CD4-positive, alpha-beta T cell treated with Interleukin-21 for 1 hour (primary cell): Measurements from ENCODE around the gene MAGI3.
"Not testable (repeated sequence)": the region's sequence is repeated elsewhere in the genome, so short reads cannot be mapped to it uniquely, and the experiment has no call there.

ENCODE experiments used
- DNase-seq: peaks from one replicate; pipeline ENCODE4 v3.0.0-alpha.2; 2020

The MAGI3 gene

DNA sequence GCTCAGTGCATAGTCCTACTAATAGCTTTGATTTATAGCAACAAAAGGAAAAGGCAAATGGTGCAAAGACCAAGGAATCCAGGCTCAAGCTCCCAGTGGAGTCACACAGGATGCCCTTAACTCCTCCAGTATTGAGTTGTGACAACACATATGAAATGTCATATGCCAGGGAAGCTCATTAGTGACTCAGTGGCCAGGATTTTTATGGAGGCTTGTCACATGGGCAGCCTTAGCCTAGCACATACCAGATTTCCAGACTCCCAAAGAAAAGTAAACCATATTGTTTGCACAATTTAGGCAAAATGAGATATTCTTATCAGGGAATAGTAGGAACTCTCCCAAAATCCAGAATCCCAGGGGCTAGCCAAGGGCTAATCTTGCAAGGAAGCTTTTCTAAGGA, 129.2 kb downstream of the MAGI3 start:
- DNase-seq: no peak

DNA sequence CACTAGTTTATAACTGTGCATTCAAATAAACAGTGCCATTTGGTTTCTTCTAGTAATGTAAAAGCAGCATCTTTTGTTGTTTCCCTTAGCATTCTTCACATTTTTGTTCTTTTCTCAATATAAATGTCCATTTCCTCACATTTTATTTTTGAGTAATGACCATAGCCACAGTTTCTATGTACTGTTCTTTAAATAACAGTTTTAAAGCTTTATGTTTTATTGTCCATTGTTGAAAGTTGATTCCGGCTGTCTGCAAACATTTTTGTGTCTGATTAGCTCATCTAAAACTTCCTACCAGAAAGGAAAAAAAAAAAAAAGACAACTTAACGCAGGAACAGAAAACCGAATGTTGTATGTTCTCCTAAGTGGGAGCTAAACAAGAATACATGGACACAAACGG, 139.7 kb downstream of the MAGI3 start:
- no peak for DNase-seq

DNA sequence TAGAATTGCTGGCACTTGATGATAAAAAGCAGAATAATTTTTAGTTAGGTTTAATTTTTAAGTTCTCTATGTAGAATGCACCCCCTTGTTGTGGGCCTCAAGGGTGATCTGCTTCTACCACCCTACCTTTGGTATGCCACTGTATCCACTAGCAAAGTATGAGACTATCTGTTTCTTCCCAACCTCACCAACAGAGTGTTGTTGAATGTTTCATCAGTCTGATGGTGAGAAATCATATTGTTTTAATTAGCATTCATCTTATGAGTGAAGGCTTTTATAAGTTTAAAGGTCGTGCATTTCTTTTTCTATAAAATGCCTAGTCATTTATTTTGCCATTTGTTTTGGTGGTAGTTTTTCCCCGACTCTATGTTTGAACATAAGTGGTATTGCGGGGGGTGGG, 141.0 kb downstream of the MAGI3 start:
- no peak for DNase-seq

DNA sequence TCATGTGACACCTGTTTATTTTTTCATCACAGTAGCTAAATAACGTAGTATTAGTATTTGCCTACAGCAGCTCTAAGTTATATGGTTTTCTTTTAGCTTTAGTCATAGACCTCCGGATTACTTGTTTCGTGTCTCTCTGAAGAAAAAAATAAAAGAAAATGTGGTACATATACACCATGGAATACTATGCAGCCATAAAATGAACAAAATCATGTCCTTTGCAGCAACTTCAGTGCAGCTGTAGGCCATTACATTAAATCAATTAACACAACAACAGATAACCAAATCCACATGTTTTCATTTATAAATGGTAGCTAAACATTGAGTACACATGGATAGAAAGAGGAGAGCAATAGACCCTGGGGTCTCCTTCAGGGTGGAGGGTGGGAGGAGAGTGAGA, 142.7 kb downstream of the MAGI3 start:
- no peak for DNase-seq

DNA sequence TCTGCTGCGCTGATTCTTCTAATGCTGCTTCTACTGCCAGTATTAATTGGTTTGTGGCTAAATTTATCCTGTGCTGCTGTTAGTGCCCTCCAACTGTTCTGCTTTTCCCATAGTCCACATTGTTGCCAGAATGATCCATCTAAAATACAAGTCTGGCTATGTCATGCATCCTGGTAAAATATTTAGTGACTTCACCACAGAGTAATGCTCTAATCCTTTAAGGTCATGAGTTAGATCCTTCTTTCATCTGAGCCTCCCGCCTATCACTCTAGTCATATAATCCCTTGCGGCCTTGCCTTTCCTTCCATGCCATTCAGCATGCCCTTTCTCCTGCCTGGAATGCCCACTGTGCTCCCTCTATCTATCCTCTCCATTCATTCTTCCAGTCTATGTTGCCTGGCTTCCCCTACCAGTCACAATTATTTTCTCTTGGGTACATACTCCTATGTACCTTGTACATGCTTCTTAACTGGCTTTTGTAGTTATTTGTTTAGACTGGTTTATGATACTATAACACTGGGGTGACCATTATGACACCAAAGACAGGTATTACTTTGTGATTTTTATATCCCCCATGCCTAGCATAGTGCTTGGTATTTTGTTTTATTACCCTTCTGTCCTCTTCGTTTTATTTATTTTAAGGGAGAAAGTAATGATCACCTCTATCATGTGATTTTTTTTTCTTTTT, 144.0 kb downstream of the MAGI3 start:
- no peak for DNase-seq

DNA sequence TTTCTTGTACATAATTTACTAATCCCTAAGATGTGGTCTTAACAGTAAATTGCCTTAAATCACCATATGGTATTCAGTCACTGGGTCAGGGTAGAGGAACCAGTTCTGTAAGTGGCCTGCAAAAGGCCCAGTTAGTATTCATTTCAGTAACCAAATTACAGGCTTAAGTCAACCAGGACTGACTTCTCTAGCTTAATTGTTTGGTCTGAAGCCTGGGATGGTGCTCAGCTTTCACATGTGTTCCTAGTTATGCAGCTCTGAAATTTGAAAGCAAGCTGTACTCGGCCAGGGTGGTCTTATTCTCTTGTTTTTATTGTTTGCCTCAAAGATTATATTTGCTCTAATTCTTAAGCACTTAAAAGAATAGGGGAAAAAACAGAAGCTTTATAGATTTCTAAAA, 144.6 kb downstream of the MAGI3 start:
- no peak for DNase-seq

DNA sequence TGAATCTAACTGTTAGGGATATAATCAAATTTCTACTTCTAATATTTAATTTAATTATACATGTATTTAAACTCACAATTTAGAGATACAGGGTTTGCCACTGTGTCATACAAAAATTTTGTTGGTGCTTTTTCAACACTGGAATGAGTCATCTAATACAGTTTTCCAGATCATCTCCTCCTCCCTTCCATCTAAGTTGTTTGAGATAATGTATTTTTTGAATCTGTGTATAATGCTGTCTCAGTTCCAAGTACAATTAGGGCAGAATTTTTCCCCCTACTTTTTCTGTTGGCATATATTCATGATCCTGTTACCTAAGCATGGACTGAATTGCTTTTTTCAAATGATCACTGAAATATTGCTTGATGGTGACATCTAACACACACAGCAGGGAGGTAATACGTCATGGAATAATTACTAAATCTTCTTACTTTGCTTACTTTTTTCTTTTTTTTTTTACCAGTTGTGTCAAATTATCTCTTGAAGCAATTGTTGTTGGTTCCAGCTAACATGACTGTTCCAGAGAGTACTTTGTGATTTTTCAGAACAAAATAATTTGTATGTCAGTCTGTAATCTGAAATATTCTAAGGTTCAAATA, 146.0 kb downstream of the MAGI3 start:
- DNase-seq: no peak

DNA sequence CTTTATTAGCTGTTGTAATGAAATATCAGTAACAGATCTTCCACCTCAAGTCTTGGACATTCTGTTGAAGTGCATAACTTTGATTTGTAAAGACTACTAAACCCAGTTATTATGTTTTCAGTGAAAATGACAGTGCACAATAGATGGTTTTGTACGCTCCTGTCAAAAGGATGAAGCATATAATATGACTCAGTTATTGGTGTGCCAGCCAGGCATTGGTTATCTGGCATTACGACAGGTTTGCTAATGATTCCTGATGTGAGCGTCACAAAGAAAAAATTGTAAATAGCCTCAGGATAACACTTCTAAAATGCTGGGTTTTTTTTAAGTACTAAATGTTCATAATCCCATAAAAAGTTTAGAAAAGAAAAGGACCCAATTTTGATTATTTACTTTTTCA, 147.9 kb downstream of the MAGI3 start:
- no peak for DNase-seq

DNA sequence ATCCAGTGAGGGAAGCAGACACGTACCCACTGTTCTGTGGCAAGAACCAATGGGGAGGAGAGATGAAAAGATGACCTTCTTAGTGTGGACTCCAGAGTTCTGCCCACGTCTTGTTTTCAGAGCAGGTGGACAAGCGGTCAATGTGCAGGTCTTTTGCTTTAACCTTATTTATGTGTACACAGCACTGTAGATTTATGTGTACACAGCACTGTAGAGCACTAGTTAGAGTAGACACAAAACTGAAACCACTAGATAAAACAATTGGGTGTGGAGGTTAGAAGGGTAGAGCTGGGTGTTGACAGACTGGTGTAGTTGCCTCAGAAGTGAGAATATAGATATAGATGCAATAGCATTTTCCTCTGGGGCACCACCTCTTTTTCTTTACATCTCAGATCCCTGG, 150.0 kb downstream of the MAGI3 start:
- no peak for DNase-seq

DNA sequence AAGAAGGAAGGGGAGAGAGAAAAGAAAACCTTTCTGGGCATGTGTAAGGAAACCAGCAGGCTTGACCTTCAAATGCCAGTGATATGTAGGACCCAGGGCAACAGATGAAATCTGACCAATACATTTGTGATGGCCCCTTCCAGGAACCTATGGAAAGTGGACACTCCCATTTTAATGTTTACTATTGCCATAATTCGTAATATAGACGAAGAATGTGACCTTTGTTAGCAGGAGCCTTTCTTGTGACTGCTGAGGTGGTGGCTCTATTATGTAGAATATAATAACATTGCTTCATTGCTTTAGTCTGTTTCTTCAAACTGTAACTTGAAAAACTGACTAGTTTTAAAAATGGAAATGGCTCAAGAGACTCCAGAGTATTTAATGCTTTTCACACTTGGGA, 150.8 kb downstream of the MAGI3 start:
- DNase-seq: no peak

DNA sequence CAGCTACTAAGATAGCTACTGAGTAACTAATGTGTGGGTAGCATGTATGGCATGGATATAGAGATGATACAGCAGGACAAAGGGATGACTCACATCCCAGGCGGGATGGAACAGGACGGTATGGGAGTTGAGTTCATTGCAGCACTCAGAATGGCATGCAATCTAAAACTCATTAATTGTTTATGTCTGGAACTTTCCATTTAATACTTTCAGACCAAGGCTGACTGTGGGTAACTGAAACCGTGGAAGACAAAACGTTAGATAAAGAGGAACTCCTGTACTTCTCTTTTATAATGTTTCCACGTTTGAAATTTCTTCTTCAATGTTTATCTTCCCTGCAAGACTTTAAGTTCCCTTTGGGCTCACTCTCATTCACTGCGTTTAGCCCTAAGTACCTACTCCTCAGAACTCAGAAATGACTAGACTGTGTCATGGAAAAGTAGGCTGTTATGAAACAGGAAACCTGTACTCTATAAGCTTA, 151.9 kb downstream of the MAGI3 start:
- DNase-seq: no peak

DNA sequence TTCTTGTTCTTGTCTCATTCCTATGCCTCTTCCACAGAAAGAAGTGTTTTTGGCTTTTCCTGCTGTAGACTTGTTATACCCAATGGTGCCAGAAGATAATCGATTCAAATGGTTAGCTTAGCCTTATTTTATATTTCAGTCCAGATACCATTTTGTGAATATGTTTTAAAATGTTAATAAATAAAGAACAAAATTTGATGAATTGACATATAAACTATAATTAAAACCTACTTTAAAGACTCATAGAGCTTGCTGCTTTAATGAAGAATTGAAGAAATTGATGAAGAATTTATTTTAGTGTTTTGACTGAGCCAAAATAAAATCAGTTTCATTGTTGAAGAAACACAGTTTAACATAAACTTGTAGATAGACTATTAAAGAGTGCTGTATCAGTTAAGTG, 152.8 kb downstream of the MAGI3 start:
- no peak for DNase-seq

DNA sequence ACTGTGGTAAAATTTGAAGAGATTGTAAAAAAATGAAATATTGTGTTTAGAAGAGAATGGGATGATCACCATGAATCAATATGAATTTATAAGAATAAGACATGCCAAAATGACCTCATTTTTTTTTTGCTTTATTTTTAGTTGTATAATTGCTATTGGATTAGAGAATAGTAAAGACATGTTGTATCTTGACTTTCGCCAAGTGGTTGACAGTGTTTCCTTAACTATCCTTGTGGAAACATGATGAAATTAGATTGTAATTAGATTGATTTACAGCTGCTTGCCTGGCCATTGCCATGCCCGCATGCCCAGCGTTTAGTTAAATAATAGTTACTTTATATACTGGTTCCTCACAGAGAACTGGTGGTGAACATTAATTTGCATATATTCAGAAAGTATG, 154.9 kb downstream of the MAGI3 start:
- DNase-seq: no peak

DNA sequence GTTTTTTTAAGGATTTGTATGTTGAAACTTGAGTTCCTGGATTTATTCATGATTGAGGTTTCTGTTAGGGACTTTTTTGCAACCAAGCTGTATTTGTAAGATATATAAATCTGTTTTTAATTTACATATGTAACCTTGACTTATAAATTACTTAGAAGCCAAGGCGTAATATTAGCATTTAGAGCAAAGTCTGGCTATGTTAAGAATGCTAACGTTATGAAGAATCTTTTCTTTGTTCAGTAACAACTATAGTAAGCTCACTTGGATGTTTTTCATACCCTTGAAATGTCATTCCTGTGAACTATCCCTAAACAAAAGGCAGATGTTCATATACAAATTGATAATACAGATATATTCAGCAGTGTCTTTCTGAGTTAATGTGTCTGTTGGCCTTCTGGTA, 155.3 kb downstream of the MAGI3 start:
- DNase-seq: no peak

DNA sequence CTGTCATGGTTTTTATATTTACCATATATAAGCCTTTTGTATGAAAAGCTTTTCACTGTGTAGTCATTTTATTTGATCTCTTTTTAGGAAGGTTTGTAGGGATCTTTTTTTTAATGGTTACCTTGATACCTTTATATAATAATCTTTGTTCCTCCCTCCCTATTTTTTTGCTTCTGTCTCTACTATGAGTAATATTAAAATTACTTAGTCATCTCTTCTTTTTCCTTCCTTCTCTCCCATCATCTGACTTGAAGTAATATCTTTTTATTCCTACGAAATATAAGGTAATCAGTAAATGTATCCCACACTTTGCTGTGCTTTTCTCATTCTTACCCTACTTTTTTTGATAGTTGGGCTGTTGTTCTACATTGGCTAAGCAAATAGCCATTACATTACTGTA, 161.4 kb downstream of the MAGI3 start:
- no peak for DNase-seq

DNA sequence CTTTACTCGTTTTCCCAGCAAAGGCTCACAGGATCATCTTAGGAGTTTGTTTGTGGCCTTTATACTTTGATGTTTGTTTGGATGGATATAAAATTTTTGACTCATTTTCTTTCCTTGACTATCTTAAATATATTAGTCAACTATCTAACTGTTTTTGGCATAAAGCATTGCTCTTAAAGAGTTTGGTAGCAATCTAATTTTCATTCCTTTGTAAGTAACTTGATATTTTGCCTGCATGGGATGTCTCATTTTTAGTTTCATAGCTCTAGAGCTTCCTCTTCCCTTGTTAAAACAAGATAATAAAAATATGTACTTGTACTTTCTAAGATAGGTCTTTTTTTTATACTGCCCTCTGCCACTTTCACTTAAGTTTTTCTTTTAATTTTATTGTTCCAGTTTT, 161.9 kb downstream of the MAGI3 start:
- no peak for DNase-seq

DNA sequence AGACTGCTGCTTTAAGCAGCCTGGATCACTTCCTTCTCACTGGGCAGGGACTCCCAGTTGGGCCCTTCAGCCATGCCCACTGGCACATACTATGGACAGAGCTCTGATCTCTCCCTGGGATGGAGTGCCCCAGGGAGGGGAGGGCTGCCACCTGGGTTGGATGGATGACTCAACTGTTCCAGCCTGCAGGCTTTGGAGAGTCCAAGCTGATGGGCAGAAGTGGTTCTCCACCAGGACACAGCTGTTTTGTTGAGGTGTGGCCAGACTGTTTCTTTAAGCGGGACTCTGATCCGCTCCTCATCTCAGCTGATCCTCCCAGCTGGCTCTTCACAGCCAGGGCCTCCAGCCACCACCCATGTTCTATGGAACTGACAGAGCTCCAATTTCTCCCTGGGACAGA, 166.9 kb downstream of the MAGI3 start:
- DNase-seq: no peak

DNA sequence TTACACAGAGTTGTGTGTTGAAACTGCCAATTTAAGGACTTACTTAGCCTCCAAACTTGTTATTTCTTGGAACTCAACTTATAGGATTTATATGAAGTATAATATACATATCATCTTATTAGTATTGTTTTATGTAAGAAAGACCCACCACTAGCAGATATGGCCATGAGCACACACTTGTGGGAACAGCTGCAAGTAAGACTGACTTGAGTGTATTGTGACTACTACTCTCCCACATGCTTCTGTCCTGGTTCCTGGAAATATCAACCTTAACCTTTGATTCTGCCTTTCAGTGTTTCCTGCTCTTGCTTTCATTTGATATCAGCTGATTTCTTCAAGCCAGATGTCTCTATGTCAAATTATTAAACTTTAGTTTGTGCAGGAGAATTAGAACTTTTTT, 175.3 kb downstream of the MAGI3 start:
- no peak for DNase-seq

DNA sequence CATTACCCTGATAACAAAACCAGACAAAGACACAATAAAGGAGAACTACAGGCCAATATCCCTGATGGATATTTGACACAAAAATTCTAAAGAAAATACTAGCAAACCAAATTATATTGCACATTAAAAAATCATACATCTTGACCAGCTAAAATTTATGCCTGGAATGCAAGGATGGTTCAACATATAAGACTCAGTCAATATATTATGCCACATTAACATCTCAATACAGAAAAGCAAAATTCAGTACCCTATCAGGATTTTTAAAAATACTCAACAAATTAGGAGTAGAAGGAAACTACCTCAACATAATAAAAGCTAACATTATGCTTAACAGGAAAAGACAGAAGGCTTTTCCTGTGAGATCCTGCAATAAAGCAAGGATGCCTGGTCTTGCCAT, 177.1 kb downstream of the MAGI3 start:
- DNase-seq: no peak

DNA sequence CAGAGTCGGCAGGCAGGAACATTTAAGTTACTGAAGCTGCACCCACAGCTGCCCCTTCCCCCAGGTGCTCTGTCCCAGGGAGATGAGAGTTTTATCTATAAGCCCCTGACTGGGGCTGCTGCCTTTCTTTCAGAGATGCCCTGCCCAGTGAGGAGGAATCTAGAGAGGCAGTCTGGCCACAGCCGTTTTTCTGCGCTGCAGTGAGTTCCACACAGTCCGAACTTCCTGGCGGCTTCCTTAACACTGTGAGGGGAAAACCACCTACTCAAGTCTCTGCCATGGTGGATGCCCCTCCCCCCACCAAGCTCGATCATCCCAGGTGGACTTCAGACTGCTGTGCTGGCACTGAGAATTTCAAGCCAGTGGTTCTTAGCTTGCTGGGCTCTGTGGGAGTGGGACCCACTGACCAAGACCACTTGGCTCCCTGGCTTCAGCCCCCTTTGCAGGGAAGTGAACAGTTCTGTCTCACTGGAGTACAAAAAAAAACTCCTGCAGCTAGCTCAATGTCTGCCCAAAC, 185.5 kb downstream of the MAGI3 start:
- not testable (repeated sequence) for DNase-seq

DNA sequence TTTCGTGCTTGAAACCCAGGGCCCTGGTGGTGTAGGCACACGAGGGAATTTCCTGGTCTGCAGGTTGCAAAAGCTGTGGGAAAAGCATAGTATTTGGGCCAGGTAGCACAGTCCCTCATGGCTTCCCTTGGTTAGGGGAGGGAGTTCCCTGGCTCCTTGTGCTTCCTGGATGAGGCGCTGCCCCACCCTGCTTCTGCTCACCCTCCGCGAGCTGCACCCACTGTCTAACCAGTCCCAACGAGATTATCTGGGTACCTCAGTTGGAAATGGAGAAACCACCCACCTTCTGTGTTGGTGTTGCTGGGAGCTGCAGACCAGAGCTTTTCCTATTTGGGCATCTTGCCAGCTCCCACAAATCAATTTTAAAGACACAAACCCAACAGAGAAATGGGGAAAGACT, 186.0 kb downstream of the MAGI3 start:
- no peak for DNase-seq

DNA sequence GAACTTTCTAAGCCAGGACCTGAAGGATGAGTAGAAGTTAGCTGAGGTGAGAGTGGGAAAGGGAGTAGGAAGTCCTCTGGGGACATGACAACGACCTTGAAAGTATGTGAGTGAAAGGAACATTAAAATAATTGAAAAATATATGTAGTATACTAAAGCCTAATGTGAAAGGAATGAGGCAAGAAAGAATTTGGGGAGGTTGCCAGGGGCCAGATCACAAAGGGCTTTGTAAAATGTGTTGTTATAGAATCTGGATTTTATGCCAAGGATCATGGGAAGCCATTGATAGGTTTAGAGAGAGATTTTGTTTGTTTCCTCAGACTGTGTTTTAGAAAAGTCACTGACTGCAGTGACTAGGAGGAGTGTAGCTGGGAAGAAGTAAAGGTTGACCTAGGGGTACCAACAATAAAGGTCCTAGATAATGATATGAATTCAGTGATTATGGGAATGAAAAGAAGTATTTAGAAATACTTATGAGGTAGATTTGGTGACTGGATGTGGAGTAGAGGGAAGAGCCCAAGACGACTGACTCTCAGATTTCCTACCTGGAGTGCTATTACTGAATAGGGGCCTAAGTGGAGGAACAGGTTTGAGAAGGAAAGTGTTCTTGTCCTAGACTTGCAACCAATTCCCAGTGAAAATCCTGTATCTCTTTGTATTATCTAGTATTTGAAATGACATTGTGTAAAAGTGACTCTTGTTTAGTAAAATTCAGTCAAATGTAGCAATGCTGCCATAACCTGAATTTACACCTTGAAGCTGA, 189.1 kb downstream of the MAGI3 start:
- no peak for DNase-seq

DNA sequence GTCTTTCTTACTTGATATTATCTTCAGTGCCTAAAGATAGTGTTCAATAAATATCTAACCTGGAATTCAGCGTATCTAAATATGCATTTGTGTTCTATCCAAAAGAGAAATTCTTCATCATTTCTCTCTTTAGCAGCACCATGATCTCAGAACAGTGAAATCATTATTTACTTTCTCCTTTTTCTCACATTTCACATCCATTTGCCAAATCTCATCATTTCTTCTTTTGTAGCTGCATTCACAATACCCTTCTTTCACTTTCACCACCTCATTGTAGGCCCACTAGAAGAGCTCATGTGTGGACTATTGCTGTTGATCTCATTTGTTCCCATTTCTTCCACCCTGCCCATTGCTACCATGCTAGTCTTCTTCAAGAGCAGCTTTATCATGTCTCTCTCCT, 191.0 kb downstream of the MAGI3 start:
- no peak for DNase-seq

DNA sequence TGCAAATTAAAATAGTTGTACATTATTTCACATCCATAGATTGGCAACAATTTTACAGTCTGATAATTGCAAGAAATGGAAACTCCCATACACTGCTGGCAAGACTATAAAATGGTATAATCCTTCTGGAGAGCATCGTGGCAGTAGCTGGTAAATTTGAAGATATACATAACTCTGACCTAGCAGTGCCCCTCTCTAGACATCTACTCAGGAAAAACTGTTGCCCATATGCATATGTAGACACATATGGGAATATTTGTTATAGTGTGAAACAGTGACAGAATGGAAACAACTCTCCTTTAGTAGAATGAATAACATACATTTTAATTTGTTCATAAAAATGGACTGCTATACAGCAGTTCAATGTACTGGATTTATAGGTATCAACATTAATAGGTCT, 191.8 kb downstream of the MAGI3 start:
- no peak for DNase-seq
